Thyroid gland (tissue), 4 donors: ENCODE results near the gene STRIP2. TPM values are rescaled to one million over a fixed set of nuclear protein-coding genes. Genes with fewer than 3 reads are reported as not detected.

Experiments
- DNase-seq, 2 donors: peaks; one replicate each; pipeline ENCODE4 v3.0.0-alpha.2; 2019
- H3K27ac ChIP-seq, 3 donors: fragments of 200-600 bp; sonication (generic); 1 replicate in 2 of 3; 2 replicates in 1 of 3; pipeline ENCODE4 v1.5.1; 2016 to 2019; ENCODE audit warnings: mild to moderate bottlenecking in 1 of 3, moderate library complexity in 1 of 3
- H3K27me3 ChIP-seq: fragments of 200-600 bp; sonication (generic); one replicate; pipeline ENCODE4 v1.5.1; 2019
- H3K36me3 ChIP-seq, 2 donors: fragments of 200-600 bp; sonication (generic); one replicate each; pipeline ENCODE4 v1.5.1; 2016 to 2019
- H3K4me1 ChIP-seq, 2 donors: fragments of 200-600 bp; sonication (generic); one replicate each; pipeline ENCODE4 v1.5.1; 2017 to 2019
- H3K4me3 ChIP-seq, 3 donors: fragments of 200-600 bp; sonication (generic); replicated peaks in 1 of 3; 1 replicate in 2 of 3; 2 replicates in 1 of 3; pipeline ENCODE4 v1.5.1; 2016; ENCODE audit warnings: mild to moderate bottlenecking in 1 of 3
- H3K9me3 ChIP-seq: fragments of 200-600 bp; sonication (generic); one replicate; pipeline ENCODE4 v1.5.1; 2017
- POLR2A ChIP-seq, 2 donors: fragments of 450-650 bp; IDR thresholded peaks; one replicate each; pipeline ENCODE4 v1.6.1; 2017; ENCODE audit warnings: antibody characterized with exemption in 2 of 2, mild to moderate bottlenecking in 2 of 2, moderate library complexity in 1 of 2
- WGBS, 2 donors: methylation state at CpG; one replicate each; pipeline ENCODE4 v1.1.5; 2017; 5-methylcytosine and 5-hydroxymethylcytosine counted together
- intact Hi-C: fragments of 100-400 bp; cut with DNase I; formaldehyde crosslinking; loops from one replicate; pipeline ENCODE4 v1.15.1; 2023
- total RNA-seq, 4 donors: library from RNA; depleted of rRNA; stranded (reverse); fragments of >200 nt; gene quantifications; one replicate each; pipeline ENCODE4 v1.2.3, GENCODE V29; 2016
- TF ChIP-seq, protein P1 (sequence below), 6 experiments: fragments of 200-600 bp in 3 of 6; fragments of 450-650 bp in 3 of 6; sonication (generic) in 3 of 6; IDR thresholded peaks; one replicate each; pipeline ENCODE4 v1.5.1; 2016 to 2019; ENCODE audit warnings: antibody characterized with exemption in 6 of 6, mild to moderate bottlenecking in 2 of 6, inconsistent platforms in 1 of 6, moderate library complexity in 1 of 6

Gene STRIP2
- total RNA-seq, 4 donors from 2014 or later: 0.22 to 0.94 (median 0.54) TPM

DNA sequence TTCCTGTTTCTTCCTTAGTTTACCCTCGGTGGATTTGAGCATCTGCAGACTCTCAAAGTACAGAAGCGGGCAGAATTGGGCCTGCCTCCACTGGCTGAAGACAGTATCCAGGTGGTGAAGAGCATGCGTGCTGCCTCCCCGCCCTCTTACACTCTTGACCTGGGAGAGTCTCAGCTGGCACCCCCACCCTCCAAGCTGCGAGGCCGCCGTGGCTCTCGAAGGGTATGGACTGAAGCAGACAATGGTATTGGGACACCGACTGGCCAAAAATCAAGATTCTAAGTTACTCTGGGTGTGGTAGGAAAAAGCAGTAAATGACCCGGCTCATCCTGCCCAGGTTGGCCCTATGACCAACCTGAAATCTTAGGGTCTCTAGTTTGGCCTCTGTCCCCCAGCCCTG, 22.2 kb downstream of the STRIP2 start:
- DNase-seq: no peak
- H3K4me3 ChIP-seq: no peak overlapping the region
- no peaks in the 10 kb centered on the region for H3K27me3 ChIP-seq
- TF ChIP-seq, protein P1, sequence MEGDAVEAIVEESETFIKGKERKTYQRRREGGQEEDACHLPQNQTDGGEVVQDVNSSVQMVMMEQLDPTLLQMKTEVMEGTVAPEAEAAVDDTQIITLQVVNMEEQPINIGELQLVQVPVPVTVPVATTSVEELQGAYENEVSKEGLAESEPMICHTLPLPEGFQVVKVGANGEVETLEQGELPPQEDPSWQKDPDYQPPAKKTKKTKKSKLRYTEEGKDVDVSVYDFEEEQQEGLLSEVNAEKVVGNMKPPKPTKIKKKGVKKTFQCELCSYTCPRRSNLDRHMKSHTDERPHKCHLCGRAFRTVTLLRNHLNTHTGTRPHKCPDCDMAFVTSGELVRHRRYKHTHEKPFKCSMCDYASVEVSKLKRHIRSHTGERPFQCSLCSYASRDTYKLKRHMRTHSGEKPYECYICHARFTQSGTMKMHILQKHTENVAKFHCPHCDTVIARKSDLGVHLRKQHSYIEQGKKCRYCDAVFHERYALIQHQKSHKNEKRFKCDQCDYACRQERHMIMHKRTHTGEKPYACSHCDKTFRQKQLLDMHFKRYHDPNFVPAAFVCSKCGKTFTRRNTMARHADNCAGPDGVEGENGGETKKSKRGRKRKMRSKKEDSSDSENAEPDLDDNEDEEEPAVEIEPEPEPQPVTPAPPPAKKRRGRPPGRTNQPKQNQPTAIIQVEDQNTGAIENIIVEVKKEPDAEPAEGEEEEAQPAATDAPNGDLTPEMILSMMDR (IDR thresholded peaks at IDR 0.05): no peak
- TF ChIP-seq POLR2A (IDR thresholded peaks at IDR 0.05): no peak
- H3K27ac ChIP-seq: no peak overlapping the region
- H3K36me3 ChIP-seq: no peaks in the 10 kb centered on the region
- intact Hi-C loops: no loop called here
- 96 to 97% methylated on average over 10 of the region's 10 CpGs for WGBS, 2 donors
- H3K4me1 ChIP-seq: no peaks in the 10 kb centered on the region
- no peaks in the 10 kb centered on the region for H3K9me3 ChIP-seq

DNA sequence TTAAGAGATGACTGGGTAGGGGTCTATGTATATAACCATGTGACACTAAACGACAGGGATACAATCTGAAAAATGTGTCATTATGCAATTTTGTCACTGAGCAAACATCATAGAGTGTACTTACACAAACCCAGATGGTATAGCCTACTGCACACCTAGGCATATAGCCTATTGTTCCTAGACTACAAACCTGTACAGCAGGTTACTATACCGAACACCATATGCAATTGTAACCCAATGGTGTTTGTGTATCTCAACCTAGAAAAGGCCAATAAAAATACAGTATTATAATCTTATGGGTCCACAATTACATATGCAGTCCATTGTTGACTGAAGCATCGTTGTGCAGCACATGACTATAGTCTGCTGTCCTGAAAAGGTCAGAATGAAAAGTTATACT, 22.9 kb downstream of the STRIP2 start:
- Histone ChIP-seq H3K4me3 (no peak overlapping the region), H3K36me3 (no peaks in the 10 kb centered on the region), H3K9me3 (no peaks in the 10 kb centered on the region), H3K27ac (no peak overlapping the region), H3K27me3 (no peaks in the 10 kb centered on the region), H3K4me1 (no peaks in the 10 kb centered on the region)
- no peak for DNase-seq
- 91 to 95% methylated on average over 3 of the region's 3 CpGs for WGBS, 2 donors
- TF ChIP-seq POLR2A (IDR thresholded peaks at IDR 0.05): no peak
- TF ChIP-seq, protein P1 (IDR thresholded peaks at IDR 0.05): no peak
- intact Hi-C loops: no loop called here

DNA sequence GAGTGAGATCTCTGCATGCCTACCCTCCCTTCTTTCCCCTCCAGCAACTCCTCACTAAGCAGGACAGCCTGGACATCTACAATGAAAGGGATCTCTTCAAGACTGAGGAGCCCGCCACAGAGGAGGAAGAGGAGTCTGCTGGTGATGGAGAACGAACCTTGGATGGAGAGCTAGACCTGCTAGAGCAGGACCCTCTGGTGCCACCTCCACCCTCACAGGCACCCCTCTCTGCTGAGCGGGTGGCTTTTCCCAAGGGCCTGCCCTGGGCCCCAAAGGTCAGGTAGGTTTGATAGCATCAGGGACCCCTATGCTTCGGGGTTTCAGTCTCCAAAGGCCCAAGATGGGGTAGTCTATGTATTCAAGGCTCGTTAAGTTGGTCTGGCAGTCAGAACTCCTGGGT, 23.9 kb downstream of the STRIP2 start:
- WGBS, 2 donors: 95 to 98% methylated on average over 5 of the region's 5 CpGs
- TF ChIP-seq, protein P1 (IDR thresholded peaks at IDR 0.05): no peak
- no peak for TF ChIP-seq POLR2A (IDR thresholded peaks at IDR 0.05)
- Histone ChIP-seq H3K27ac (no peak overlapping the region), H3K4me1 (no peaks in the 10 kb centered on the region), H3K27me3 (no peaks in the 10 kb centered on the region), H3K36me3 (no peaks in the 10 kb centered on the region), H3K4me3 (no peak overlapping the region), H3K9me3 (no peaks in the 10 kb centered on the region)
- no peak for DNase-seq
- intact Hi-C loops: no loop called here

DNA sequence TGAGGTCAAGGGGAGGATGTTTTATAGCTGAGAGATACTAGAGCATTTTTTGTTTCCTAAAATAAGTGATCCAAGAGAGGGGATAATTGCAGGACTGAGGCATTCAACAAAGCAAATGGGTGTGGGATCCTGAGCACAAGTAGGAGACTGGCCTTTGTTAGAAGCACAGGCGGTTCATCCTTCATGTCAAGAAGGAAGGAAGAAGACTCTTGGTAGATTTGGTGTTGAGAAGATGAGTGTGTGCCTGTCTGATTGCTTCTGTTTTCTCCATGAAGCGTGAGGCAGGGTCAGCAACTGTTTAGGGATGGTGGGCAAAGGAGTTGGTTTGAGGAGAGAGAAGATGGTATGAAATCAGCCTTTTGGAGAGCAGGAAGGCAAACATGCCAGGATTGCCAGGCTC, 27.6 kb downstream of the STRIP2 start:
- 96% methylated on average over 2 of the region's 2 CpGs for WGBS, 2 donors
- intact Hi-C loops: loop anchor here (10.0 kb wide), 1 partner anchor 107 kb away; no protein-coding TSS in a partner anchor

DNA sequence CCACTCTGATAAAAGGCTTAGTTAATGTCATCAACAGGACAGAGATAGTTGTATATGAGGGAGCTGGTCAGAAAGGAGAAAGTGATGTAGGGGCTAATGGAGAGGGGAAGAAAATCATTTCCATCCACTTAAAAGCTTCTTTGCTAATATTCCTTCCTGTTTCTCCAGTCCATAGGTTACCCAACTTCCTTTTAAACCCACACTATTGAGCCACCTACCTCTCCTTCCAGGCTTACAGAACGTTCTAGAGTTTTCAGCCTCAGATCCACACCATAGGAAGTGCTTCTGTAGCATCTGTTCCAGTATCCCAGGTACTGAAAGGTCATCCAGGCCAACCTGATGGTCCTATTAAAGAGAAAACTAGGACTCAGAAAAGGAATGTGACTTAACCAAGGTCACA, 28.2 kb downstream of the STRIP2 start:
- no peak overlapping the region for H3K4me3 ChIP-seq
- TF ChIP-seq, protein P1 (IDR thresholded peaks at IDR 0.05): no peak
- no peak for TF ChIP-seq POLR2A (IDR thresholded peaks at IDR 0.05)
- H3K27me3 ChIP-seq: no peaks in the 10 kb centered on the region
- H3K27ac ChIP-seq: no peak overlapping the region
- intact Hi-C loops: loop anchor here (10.0 kb wide), 1 partner anchor 108 kb away; no protein-coding TSS in a partner anchor
- no peaks in the 10 kb centered on the region for H3K36me3 ChIP-seq
- 86 to 92% methylated on average over 1 of the region's 1 CpG for whole genome bisulfite sequencing, 2 donors
- no peak for DNase-seq
- no peaks in the 10 kb centered on the region for H3K4me1 ChIP-seq
- no peaks in the 10 kb centered on the region for H3K9me3 ChIP-seq

More for the DNA sequence above, 27.6 kb downstream of the STRIP2 start:
- Histone ChIP-seq H3K36me3 (no peaks in the 10 kb centered on the region), H3K4me3 (no peak overlapping the region), H3K27me3 (no peaks in the 10 kb centered on the region), H3K9me3 (no peaks in the 10 kb centered on the region), H3K4me1 (no peaks in the 10 kb centered on the region), H3K27ac (no peak overlapping the region)
- no peak for TF ChIP-seq POLR2A (IDR thresholded peaks at IDR 0.05)
- TF ChIP-seq, protein P1 (IDR thresholded peaks at IDR 0.05): no peak
- no peak for DNase-seq
